Heart left ventricle (tissue), 13 donors: ENCODE measurements around the gene LPP.

Source experiments
- CTCF ChIP-seq, 12 donors: fragments of 200-600 bp; sonication (generic) in 4 of 12; IDR thresholded peaks; one replicate each; pipeline versions ENCODE4 v1.5.0 to v1.8.0; 2018 to 2022; ENCODE audit warnings: antibody characterized with exemption in 12 of 12, mild to moderate bottlenecking in 5 of 12
- POLR2A ChIP-seq, 2 donors: fragments of 450-650 bp; IDR thresholded peaks; one replicate each; pipeline ENCODE4 v1.6.1; 2017; ENCODE audit warnings: antibody characterized with exemption in 2 of 2, mild to moderate bottlenecking in 2 of 2, moderate library complexity in 2 of 2
- donor health status: ischemic (EF 13 %, LVEDD 7.1; RV severe dilation, severe dysfunction).
- donor health status: DM: no; HTN: yes; CAD: no.
- donor health status: DM: no; HTN: no; CAD: no.
- donor health status: ischemic (EF 25% LVEDD 6.9; RV normal size, moderate dysfunction).
- donor health status: ischemic (EF 25% LVEDD 5.7; RV mildly dilated, moderate dysfunction).
- donor health status: ischemic (EF 35%, LVEDD 5.7; RV mildly dilated, moderate dysfunction).
- donor health status: nonischemic (EF 11% LVEDD 7.7; RV severe dilation, severe dysfunction).
- donor health status: DM: yes; HTN: yes; CAD: no.
- donor health status: PGD.
- donor health status: ischemic (EF 29% LVEDD 5.4; RV normal size, mild dysfunction).
- donor health status: nonischemic (EF 23%, LVEDD 6.1; RV moderate dilation, normal function).

DNA sequence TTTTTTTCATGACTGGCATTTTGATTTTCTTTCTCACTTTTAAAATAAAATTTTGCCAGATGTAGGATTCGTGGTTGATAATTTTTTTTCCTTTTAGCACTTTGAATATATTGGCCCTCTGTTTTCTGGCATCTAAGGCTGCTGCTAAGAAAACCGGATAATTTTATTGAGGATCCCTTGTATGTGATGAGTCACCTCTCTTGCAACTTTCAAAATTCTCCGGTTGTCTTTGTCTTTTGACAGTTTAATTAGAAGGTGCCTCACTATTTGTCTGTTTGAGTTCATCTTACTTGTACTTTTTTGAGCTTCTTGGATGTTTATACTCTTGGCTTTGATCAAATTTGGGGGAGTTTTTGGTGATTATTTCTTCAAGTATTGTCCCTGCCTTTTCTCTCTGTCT, 349.7 kb downstream of the LPP start:
- no peak for TF ChIP-seq POLR2A (IDR thresholded peaks at IDR 0.05)
- no peak for TF ChIP-seq CTCF (IDR thresholded peaks at IDR 0.05)
